ENCODE measurements around the gene PHC2. TPM values are rescaled to one million over a fixed set of nuclear protein-coding genes. Genes with fewer than 3 reads are reported as not detected.
A peak's percentile ranks its signal among the peaks of the same experiment; 100 is the strongest.

Gene PHC2
- total RNA-seq, 2 experiments from 2014 or later, result 34.0 to 35.0 TPM

DNA sequence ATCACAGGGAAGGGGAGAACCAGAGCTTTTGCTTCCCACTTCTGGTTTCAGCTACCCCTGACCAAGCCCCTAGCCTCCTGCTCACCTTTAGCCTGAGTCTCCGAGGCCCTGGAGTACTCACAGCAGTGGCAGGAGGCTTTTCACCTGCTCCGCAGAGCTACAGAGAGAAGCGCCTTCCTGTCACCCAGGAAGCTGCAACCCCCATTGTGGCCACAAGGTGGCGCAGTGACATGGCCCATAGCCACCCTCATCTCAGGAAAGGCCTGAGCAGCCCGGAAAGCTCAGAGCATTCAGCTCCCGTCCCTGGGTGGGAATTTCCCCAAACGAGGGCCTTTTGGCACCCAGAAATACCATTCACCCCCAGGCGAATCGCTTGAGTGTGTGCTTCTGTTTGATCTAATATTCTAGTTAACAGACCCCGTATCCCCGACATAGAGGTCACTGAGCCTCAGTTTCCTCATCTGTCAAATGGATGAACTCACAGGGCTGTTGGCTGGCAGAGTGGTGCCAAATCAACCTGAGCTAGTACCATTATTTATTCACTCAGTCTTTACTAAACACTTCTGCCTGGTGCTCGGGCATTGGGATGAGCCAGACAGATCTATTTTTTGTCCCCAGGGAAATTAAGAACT lies 135.3 kb downstream of the PHC2 start:
- no TSS peak for BruUV-seq (replicated peaks)
- no peaks in the 10 kb centered on the region for H4K20me1 ChIP-seq (ENCODE audit: insufficient read depth, low read length)
- TF ChIP-seq EZH2phosphoT487 (IDR thresholded peaks at IDR 0.05; ENCODE audit: borderline replicate concordance, low read depth, low read length), result no peak
- TF ChIP-seq, protein P1, sequence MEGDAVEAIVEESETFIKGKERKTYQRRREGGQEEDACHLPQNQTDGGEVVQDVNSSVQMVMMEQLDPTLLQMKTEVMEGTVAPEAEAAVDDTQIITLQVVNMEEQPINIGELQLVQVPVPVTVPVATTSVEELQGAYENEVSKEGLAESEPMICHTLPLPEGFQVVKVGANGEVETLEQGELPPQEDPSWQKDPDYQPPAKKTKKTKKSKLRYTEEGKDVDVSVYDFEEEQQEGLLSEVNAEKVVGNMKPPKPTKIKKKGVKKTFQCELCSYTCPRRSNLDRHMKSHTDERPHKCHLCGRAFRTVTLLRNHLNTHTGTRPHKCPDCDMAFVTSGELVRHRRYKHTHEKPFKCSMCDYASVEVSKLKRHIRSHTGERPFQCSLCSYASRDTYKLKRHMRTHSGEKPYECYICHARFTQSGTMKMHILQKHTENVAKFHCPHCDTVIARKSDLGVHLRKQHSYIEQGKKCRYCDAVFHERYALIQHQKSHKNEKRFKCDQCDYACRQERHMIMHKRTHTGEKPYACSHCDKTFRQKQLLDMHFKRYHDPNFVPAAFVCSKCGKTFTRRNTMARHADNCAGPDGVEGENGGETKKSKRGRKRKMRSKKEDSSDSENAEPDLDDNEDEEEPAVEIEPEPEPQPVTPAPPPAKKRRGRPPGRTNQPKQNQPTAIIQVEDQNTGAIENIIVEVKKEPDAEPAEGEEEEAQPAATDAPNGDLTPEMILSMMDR (conservative IDR thresholded peaks at IDR 0.05; ENCODE audit: low read length), result peak; percentile 92
- no peak overlapping the region for H2AFZ ChIP-seq (ENCODE audit: low read length)
- H3K4me3 ChIP-seq (ENCODE audit: low read depth, low read length, poor library complexity, severe bottlenecking), result no peak overlapping the region
- no peaks in the 10 kb centered on the region for H3K79me2 ChIP-seq (ENCODE audit: insufficient read depth, low read depth, low read length)
- DNase-seq (ENCODE audit: low spot score), result peak; percentile 77
- ChIA-PET POLR2A (interaction anchor here (0.6 kb wide), 1 partner anchor 392 kb away, joined by 3 read pairs; no protein-coding TSS in a partner anchor), CTCF (ENCODE audit: unreplicated experiment) (interaction anchor here (0.6 to 1.1 kb wide), 5 partner anchors 18 to 427 kb away, joined by 3 to 4 read pairs (median 3); no protein-coding TSS in a partner anchor)
- intact Hi-C loops (cut with micrococcal nuclease; ENCODE audit: unreplicated experiment), result loop anchor here (1.0 to 10.0 kb wide), 5 partner anchors 72 to 319 kb away; no protein-coding TSS in a partner anchor
- H3K4me2 ChIP-seq (ENCODE audit: low read length), result no peak overlapping the region
- H3K9me2 ChIP-seq (ENCODE audit: insufficient read depth, low read length), result no peaks in the 10 kb centered on the region
- H3K4me1 ChIP-seq (ENCODE audit: insufficient read depth, low read length, poor library complexity, severe bottlenecking), result no peaks in the 10 kb centered on the region
- H3K36me3 ChIP-seq (ENCODE audit: insufficient read depth, low read length), result peaks cover 8% of the 10 kb centered on the region; the same call in 1 of the 2 replicates
- no peak overlapping the region for H3K27ac ChIP-seq (ENCODE audit: low read depth, low read length, poor library complexity, severe bottlenecking)
- no peaks in the 10 kb centered on the region for H3K9me3 ChIP-seq (ENCODE audit: low read length)

DNA sequence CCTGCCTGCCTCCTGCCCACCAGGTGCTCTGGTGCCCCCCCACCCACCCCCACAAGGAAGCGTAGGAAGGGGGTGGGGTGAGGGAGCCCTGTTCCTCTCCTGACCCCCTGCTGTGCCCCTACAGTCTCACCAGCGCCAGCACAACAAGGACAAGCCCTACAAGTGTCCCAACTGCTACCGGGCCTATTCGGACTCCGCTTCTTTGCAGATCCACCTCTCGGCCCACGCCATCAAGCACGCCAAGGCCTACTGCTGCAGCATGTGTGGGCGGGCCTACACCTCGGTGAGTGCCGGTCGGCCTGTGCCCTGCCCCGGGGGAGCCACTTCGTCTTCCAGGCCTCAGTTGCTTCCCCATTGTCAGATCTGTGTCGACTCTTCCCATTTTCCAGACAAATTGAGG lies 135.9 kb downstream of the PHC2 start:
- H3K9me3 ChIP-seq (ENCODE audit: low read length), result no peaks in the 10 kb centered on the region
- BruUV-seq (replicated peaks), result no TSS peak
- H3K4me2 ChIP-seq (ENCODE audit: low read length), result no peak overlapping the region
- H3K27ac ChIP-seq (ENCODE audit: low read depth, low read length, poor library complexity, severe bottlenecking), result no peak overlapping the region
- H3K79me2 ChIP-seq (ENCODE audit: insufficient read depth, low read depth, low read length), result no peaks in the 10 kb centered on the region
- no peak for DNase-seq (ENCODE audit: low spot score)
- H3K4me3 ChIP-seq (ENCODE audit: low read depth, low read length, poor library complexity, severe bottlenecking), result no peak overlapping the region
- H3K9me2 ChIP-seq (ENCODE audit: insufficient read depth, low read length), result no peaks in the 10 kb centered on the region
- H3K36me3 ChIP-seq (ENCODE audit: insufficient read depth, low read length), result peaks cover 8% of the 10 kb centered on the region; the same call in 1 of the 2 replicates
- H3K4me1 ChIP-seq (ENCODE audit: insufficient read depth, low read length, poor library complexity, severe bottlenecking), result no peaks in the 10 kb centered on the region
- POLR2A ChIA-PET, result interaction anchor here (0.6 kb wide), 1 partner anchor 8 kb away, joined by 3 read pairs; no protein-coding TSS in a partner anchor
- CTCF ChIA-PET (ENCODE audit: unreplicated experiment), result interaction anchor here (0.8 to 1.7 kb wide), 4 partner anchors 19 to 176 kb away, joined by 3 to 4 read pairs (median 4); no protein-coding TSS in a partner anchor
- no peak overlapping the region for H2AFZ ChIP-seq (ENCODE audit: low read length)
- no peaks in the 10 kb centered on the region for H4K20me1 ChIP-seq (ENCODE audit: insufficient read depth, low read length)
- intact Hi-C loops (cut with micrococcal nuclease; ENCODE audit: unreplicated experiment), result loop anchor here (1.0 to 10.0 kb wide), 5 partner anchors 72 to 320 kb away; no protein-coding TSS in a partner anchor
- TF ChIP-seq, protein P1 (conservative IDR thresholded peaks at IDR 0.05; ENCODE audit: low read length), result no peak
- TF ChIP-seq EZH2phosphoT487 (IDR thresholded peaks at IDR 0.05; ENCODE audit: borderline replicate concordance, low read depth, low read length), result no peak

Data from OCI-LY7 (cell line).